ENCODE data around the gene TMEM47.

The TMEM47 gene

DNA sequence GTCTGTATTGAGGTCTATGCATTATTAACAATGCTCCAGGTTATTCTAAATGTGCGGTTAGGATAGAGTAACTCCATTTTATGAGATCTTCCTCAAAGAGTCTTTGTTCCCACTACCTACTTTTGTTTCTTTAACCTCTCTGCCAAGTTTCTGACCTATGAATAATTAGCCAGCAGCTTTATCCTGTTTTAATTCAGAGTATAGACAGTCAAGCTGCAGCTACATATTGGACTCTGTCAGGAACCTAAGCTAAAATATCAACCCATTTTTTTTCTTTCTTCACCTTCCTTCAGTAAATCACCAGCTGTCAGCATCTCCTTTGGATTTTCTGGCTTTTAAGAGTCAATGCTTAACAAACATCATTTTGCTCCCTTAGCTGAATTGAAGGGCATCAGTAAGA lies 72.3 kb downstream of the TMEM47 start:
- no peak for DNase-seq

DNA sequence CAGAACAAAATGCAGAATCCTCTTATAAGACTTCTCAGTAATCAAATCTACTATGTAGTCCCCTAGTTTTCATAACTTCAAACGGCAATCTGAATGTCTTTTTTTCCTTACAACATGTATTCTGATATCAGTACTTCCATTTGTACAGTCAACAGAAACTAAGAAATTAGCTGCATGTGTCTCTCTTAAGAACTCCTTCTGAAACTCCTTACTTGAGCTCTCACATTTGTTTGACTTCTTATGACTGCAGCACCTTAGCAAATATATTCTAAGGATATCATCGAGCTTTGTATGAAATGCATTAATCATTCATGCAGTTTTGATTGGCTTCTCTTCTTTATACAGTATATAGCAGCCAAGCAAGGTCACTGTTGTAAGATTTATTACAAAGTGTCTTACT lies 77.0 kb downstream of the TMEM47 start:
- DNase-seq = no peak

DNA sequence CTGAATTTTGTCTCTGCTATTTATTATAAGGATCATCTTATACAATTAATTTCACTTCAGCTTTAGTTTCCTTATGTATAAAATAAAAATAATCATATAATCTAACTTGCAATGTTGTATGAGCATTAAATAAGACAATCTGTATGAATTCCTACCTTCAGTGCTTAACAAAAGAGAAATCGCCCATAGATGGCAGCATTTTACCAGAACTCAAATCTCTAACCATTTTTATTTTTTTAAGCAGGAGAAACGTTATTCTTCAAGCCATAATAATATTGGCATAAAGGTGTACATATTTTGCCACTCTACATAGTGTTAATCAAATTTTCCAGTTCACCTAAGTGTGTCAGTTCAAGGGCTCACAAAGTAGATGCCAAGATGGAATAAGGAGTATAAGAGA lies 78.8 kb downstream of the TMEM47 start:
- no peak for DNase-seq

Measured in T-helper 1 cell (primary cell).